ENCODE results near the gene IGFBP2.

Gene IGFBP2

DNA sequence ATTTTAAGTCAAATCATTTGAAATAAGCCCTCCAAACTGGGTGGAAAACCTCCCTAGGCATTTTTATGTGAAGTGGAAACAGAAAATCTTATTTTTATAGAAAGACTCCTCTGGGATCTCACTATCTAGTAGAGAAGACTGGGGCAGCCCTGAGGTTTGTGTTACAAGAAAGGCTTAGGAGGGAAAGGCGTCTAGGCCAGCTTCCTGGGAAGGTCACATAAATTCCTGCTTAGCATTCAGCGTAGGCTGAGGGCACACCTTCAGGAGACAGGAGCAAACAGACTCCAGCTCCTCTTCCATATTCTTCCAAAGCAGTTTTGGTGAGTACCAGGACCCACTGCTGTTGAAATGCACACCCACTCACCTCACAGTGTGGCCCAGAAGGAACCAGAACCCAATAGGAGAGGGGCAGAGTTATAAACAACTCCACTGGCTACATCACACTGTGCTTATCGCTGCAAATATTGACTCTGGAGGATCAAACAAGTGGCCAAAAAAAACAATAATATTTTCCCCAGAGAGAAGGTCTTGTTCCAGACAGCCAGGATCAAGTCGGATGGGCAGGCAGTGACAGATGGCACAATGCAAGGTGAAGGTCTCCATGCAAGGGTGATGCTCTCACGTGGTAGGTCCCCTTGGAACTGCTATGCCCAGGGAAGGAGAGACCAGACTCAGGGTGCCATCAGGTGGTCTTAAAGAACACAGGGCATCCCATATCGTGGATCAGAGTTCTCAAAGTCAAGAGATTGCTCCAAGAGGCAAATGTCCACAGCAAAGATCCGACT, 17.7 kb upstream of the IGFBP2 start:
- no peak for DNase-seq (ENCODE audit: low read depth)

DNA sequence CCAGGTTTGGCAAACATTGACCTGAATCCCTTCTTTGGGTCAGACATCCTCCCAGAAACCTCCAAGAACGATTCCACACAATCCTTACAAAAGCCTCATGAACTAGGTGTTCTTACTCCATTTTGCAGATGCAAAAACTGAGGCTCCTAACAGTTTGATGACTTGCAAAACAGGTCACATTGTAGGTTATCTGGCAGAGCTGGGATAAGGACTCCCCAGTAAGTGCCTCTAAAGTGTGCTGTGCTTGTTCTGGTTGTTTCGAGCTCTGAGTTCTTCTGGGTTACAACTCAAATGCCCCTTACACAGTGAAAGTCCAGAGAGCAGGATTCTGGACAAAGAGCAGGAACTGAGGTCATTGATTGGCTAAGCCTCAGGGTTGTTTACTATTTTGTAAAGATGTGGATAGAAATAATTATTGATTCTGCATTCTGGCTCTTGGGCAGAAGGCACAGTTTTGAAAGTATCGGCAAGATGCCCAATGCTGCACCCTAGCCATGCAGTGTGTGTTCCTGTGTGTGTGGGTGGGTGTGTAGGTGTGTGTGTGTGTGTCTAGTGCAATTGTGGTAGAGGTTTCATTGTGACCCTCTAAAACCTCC, 17.0 kb upstream of the IGFBP2 start:
- DNase-seq (ENCODE audit: low read depth), result no peak

DNA sequence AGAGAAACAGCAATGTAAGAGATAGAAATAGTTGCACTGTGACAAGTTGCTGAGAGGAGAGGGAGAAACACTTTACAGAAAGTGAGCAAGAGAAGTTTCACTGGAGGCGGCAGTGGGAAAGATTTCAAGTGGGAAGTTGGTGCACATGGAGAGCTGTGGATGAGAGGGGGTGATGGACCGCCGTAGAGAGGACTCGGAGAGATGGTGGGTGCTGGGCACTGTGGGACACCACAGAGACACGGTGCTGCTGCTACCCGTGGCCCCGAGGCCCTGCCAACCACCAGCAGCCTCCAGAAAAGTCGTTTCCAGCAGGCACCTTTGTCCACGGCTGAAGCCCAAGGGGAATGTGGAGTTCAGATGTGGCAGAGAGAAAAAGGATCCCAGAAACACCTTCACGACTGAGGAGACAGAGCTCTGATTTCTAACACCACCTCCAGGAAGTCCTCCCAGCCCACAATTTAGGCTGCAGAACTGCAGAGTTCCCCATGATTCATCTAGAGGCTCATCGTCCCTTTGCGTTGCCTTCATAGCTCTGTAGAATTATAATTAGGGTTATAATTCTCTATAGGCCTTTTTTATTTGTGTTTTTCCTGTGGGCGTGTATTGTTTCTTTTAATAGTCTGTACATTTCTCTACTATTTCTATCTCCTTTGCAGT, 15.9 kb upstream of the IGFBP2 start:
- no peak for DNase-seq (ENCODE audit: low read depth)

DNA sequence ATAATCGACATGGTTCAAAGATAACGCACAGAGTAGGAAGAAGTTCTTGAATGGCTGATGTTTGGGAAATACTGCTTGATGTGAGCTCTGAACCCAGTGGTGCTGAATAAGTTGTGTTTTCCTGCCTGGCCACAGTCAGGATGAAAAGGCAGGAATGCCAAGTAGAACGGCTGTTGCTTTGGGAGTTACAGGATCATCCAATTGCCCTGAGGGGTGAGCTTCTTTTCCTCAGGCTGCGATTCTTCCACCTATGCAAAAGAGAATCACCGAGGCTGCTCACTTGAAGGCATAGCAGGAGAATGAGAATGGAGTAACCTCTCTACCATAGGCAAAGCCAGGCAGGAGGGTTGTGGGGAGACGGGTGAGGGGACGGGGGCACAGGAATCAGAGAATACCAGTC, 14.4 kb upstream of the IGFBP2 start:
- DNase-seq (ENCODE audit: low read depth), result no peak

DNA sequence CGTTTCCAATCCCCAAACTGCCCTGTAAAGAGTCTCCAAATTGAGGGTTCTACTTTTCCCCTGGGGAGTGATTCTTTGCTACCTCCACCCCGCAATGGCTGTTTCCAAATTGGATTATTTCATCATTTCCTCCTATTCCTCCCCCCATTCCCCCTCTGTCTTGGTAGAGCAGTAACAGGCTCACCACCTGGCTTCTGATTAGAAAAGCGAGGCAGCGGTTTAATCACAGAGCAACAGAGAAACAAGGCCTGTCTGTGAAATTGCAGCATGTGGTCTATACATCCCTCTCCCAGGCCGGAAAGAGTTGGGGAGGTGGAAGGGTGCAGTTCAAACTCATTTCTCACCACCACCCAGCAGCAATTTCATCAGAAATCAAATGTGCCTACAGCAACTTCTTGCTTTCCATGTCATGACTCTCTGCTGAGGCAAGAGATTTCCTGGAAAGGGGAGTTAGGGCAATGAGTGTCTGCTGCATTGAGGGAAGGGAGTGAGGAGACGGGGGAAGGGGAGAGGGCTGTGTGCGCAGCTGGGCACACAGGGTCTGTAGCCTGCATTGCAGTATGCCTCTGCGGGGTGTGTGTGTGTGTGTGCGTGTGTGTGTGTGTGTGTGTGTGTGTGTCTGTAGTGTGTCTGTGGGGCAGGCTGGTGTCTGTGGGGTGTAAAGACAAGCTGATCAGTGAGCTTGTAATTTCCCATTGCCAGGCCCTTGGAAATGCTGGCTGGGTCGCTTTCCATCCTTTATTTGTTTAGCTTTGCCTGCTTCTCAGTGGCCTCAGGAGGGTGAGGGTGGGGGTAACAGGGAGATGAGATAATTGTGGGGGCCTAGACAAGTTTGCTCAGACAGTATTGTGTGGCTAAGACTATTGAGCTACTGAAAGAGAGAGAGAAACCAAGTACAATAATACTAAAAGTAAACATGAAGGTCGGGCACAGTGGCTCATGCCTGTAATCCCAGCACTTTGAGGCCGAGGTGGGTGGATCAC, 13.5 kb upstream of the IGFBP2 start:
- no peak for DNase-seq (ENCODE audit: low read depth)

DNA sequence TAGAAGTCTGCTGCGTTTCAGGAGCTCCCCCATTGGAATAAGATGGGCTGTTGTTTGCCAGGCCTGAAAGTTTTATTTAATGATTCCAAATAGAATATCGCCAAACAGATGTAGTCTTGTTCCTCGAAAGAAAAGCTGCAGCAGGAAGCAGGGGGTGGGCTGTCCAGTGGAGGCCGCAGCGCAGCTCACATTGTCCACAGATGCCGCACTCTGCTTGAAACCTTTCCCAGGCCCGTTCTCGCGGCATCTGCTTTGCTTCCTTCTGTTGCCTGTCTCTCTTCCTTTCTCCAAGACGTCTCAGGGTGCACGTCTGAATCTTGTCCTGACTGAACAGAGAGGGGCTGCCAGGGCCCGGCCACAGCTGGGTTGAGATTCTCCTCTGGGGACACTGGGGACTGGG, 12.4 kb upstream of the IGFBP2 start:
- no peak for DNase-seq (ENCODE audit: low read depth)

DNA sequence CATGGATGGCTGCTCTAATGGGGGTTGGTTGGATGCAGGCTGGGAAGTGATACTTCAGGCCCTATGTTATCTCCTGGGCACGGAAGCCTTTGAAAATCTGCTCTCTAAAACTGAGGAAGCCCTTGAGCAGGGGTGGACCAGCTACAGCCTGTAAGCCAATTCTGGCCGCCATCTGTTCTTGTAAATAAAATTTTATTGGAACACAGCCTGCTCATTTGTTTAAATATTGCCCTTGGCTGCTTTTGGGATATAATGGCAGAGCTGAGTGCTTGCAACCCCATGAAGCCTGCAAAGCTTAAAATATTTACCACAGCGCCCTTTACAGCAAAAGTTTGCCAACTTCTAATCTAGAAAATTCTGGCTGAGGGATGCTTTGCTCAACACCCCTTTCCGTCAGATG, 11.9 kb upstream of the IGFBP2 start:
- DNase-seq (ENCODE audit: low read depth), result no peak

DNA sequence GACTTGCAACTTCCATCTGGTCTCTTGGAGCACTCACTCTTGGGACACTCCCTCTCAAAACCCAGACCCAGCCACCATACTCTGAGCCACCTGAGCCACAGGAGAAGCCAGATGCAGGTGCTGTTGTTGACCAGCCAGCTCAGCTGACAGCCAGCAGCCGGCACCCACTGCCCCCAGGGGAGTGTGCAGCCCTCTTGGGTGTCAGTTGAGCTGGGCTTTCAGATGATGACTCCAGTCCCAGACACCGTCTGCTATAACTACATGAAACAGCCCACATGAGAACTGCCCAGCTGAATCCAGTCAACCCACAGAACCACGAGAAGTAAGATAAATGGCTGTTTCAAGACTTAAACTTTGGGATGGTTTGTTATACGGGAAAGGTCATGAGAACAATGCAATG, 10.7 kb upstream of the IGFBP2 start:
- DNase-seq (ENCODE audit: low read depth), result no peak

DNA sequence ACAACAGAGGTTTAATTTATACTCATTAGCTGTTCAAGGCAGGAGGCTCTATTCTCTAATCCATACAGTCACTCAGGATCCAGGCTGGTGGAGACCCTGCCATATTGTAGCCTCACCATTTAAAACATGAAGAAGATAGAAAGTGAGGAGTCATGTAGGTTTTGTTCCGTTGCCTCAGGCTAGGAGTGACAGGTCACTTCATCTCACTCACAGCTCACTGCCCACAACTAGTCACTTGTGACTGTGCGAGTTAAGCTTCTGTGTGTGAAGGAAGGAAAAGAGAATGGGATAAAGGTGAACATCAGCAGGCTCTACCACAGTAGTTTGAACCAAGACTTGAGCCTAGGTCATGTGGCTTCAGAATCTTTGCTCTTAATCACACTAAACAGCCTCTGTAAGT, 9.0 kb upstream of the IGFBP2 start:
- DNase-seq (ENCODE audit: low read depth), result no peak

DNA sequence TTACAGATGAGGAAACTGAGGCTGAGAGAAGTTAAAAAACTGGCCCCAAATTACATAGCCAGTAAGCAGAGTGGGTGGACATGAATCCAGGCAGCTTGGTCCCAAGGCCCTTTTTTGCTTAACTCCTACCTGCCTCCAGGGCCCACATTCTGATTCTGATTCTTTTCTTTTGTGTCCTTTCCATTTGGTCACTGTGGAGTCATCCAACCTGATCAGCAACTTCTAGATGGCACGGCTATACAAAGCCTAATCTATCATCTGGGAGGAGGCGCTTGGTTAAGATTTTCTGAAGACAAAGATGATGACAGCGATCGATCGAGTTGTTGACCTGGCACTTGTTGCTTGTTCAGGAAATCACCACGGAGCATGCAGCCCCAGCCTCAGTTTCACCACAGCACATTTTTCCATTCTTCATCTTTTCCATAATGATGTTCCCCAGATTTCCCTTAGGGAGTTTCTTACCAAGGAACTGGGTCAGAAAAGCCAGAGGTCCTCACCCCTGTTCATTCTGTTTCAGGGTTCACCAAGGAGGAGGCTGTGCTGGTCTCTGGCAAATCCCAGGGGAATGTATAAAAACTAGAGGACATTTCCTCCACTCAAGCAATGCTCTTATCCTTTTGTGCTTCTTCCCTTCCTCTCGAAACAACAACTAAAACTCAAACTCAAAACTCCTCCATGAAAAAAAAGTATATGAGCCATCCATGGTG, 6.9 kb upstream of the IGFBP2 start:
- no peak for DNase-seq (ENCODE audit: low read depth)

DNA sequence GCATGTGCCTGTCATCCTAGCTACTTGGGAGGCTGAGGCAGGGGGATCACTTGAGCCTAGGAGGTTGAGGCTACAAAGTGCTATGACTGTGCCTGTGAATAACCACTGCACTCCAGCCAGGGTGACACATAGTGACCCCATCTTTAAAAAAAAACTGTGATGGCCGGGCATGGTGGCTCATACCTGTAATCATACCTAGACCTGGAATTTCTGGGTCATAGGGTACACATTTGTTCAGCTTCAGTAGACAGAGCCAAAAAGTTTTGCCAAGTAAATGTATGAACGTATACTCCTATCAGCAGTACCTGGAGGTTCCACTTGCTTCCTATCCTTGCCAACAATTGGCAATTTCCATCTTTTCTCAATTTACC, 6.4 kb upstream of the IGFBP2 start:
- DNase-seq (ENCODE audit: low read depth), result no peak

DNA sequence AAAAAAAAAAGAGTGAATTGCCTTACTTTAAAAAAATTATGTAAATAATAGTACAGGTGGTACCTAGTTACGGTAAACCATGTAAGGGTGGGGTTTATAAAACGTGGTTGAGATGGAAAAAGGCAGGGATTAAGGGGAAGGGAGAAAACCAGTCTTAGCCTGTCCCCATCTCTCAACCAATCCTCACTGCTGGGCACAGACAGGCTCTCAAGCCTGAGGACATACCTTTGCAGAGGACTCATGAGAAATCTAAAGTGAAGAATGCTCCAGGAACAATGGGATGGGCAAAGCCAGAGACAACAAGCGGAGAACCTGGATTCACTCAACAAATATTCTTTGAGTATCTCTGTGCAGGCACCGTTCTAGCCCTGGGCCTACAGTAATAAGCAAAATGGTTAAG, 3.4 kb upstream of the IGFBP2 start:
- no peak for DNase-seq (ENCODE audit: low read depth)

DNA sequence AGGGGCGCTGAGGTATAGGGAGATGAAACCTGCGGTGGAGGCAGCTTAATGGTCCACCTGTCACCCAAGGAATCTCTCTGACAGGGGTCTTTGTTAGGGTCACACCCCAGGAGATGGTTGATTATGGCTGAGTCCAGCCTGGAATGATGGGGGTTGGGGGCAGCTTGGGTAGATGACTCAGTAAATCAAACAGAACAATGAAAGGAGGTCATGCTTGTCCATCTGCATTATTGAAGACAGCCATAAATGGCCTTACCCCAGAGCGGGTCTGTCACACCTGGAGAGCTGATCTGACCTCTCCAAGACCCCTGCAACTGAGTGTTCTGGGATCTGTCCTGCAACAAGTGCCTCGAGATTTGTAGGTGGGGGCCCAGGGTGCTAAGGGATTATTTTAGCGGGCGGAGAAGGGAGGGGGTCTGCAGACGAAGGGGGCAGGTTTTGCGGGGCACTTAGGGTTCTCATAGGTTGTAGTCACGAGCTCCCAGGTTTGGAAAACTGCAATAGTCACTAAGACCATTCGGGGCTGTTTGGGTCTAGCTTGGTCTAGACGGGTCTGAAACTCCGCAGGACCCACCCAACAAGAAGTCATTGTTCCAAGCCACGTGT, 771 bp upstream of the IGFBP2 start:
- DNase-seq (ENCODE audit: low read depth), result no peak

DNA sequence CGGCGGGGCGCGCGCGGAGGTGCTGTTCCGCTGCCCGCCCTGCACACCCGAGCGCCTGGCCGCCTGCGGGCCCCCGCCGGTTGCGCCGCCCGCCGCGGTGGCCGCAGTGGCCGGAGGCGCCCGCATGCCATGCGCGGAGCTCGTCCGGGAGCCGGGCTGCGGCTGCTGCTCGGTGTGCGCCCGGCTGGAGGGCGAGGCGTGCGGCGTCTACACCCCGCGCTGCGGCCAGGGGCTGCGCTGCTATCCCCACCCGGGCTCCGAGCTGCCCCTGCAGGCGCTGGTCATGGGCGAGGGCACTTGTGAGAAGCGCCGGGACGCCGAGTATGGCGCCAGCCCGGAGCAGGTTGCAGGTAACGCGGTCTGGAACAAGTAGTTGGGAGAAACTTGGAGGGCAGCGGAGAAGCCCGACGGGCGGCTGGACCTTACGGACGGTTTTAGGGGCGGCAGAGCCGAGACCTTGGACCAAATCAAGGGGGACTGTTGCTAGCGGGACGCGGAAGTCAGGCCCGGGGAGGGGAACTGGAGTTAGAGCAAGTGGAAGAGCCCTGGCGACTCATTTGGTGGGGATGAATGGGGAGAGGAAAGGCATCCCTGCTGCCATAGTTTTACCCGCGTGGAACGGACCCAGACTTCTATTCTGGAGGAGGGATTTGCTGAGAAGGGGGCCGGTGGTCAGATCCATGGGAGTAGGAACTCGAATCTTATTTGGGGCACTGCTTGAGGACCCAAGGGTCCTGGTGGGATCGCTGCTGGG, 573 bp downstream of the IGFBP2 start:
- no peak for DNase-seq (ENCODE audit: low read depth)

DNA sequence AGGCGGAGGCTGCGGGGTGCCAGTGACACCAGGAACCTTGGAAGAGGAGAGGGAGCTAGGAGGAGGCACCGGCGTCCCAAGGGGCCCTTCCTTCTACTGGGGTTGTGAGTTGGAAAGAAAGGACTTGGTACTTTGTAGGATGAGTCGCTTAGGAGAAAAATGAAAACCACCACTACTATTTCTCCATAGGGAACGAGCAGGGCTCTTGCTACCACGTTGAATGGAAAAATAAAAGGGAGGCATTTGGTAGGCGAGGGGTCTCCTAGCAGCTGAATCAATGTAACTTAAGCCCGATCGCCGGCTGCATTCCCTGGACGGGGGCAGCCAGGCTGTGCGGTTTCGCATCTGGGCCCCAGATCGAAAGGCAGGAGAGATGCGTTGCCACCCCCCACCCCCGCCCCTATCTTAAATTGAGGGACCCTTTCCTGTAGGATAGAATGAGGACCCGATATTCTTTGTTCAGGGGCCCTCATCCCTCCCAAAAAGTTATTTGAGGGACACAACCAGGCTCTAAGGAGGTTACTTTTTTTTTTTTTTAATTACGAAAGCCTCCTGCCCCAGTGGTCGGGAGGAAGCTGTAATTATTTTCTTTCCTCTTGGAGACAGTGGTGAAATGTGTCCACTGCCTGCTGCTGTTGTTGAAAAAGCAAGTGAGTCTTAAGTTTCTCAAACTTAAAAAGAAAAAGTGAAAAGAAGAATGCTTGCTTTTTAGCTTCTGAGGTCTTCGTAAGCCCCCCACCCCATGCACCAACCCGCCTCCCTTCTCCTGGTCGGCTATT, 1.3 kb downstream of the IGFBP2 start:
- no peak for DNase-seq (ENCODE audit: low read depth)

DNA sequence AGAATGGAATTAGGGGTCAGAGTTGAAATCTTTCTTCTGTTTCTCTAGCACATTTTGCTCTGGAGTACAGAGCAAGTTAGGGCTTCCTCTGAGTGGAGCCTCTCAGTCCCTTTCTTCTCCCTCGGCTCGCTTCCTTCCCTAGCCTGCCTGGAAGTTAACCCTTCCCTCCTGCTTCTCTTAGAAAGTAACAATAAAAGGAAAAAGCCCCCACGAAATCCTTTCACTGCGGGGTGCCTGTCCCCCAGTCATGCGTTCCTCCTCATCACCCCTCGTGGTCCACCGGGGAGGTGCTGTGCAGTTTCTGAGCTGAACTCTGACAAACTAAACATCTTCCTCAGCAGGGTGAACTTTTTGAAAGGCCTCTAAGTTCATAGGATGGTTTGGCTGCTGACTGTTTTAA, 2.0 kb downstream of the IGFBP2 start:
- no peak for DNase-seq (ENCODE audit: low read depth)

DNA sequence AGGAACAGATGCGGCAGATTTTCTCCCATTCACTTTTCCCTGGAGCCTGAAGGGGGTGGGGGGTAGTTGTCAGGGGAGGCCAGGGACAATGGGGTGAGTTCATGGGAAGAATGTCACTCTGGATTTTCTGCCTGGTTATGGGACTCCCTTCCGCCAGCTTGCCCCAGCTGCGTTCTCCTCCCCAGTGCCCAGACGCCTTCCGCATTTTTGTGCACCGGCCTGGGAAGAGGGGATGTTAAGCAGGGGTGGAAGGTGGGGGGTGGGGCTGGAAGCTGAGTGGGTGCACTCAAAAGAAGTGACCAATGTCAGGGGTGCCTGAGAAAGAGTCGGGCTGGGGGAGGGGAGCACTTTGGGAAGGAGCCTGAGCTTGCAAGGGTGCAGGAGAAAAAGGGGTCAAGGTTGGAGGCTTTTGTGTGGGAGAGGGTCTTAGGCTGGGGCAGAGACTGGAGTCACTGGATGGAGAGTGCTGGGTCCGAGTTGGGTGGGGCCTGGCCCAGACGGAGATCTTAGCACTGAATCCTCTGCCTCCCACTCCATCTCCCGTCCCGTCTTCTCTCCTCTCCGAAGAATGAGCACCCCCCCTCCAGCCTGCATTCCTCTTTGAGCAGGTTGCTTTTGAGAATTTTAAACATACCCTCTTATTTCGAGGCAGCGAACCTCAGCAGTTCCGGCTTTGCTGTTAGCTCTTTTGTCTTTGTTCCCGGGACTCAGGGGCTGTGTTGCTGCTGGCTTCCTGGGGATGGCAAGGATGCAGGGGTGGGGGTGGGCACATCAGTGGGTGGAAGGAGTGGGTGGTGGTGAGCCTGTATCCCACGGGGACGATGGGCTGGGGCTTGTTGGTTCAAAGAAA, 2.7 kb downstream of the IGFBP2 start:
- no peak for DNase-seq (ENCODE audit: low read depth)

DNA sequence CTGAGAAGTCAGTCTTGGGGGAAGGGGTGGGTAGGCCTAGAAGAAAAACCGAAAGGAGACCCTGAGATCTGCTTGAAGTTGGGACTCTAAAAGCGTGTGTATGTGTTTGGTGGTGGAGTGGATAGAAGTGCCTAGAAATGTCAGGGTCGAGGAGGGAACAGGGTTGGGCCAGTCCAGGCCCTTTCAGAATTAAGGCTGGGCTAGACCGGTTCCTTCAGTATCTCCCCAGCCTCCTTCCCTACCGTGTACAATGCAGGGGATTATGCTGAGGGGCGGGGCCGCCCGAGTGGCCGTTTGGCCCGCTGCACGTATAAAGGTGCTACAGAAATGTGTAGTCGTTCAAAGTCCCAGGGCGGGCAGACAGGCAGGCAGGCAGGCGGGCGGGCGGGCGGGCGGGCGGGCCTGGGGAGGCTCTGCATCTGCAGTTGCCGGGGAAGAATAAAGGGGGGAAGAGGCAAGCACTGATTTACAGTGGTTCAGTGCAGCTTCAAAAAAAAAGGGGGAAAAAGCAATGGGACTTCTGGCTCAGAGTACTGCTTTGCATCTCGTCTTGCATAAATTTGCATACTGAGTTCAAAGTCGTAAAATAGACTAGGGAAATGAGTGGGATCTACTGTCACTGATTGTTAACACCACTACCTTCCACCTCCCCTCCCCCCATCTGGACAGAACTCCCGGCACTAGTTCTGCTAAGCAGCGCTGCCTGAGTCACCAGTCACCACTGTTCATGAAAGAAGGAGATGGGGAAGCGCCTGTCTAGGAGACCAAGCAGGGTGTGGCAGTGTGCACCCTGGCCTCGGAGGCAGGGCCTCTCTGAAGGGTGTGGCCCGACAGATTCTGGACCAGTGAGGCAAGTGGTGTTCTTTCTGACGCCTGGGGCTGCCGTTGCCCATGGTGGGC, 3.6 kb downstream of the IGFBP2 start:
- no peak for DNase-seq (ENCODE audit: low read depth)
